Tibial artery (tissue), 4 donors: ENCODE data around the gene C3.
A peak's percentile ranks its signal among the peaks of the same experiment; 100 is the strongest.

Source experiments
- DNase-seq, 2 donors: peaks; one replicate each; pipeline ENCODE4 v3.0.0-alpha.2; 2019
- H3K27ac ChIP-seq, 2 donors: fragments of 200-600 bp; sonication (generic) in 1 of 2; 1 replicate in 1 of 2; 2 replicates in 1 of 2; pipeline ENCODE4 v1.5.1; 2018 to 2019; ENCODE audit warnings: mild to moderate bottlenecking in 1 of 2
- H3K27me3 ChIP-seq, 2 donors: fragments of 200-600 bp; sonication (generic) in 1 of 2; one replicate each; pipeline versions ENCODE4 v1.5.1 to v1.6.0; 2016 to 2019
- H3K36me3 ChIP-seq, 3 donors: fragments of 200-600 bp; sonication (generic) in 2 of 3; one replicate each; pipeline ENCODE4 v1.5.1; 2016 to 2019; ENCODE audit warnings: mild to moderate bottlenecking in 2 of 3
- H3K4me1 ChIP-seq, 4 donors: fragments of 200-600 bp; sonication (generic) in 2 of 4; 1 replicate in 3 of 4; 2 replicates in 1 of 4; pipeline ENCODE4 v1.5.1; 2016 to 2019
- H3K4me3 ChIP-seq, 2 donors: fragments of 200-600 bp; sonication (generic) in 1 of 2; 1 replicate in 1 of 2; 2 replicates in 1 of 2; pipeline ENCODE4 v1.5.1; 2018 to 2019; ENCODE audit warnings: mild to moderate bottlenecking in 2 of 2
- H3K9me3 ChIP-seq, 3 donors: fragments of 200-600 bp; sonication (generic) in 1 of 3; one replicate each; pipeline ENCODE4 v1.5.1; 2016 to 2019
- CTCF ChIP-seq, 2 experiments: fragments of 200-600 bp in 1 of 2; fragments of 450-650 bp in 1 of 2; IDR thresholded peaks; one replicate each; pipeline ENCODE4 v1.5.1; 2017 to 2019; ENCODE audit warnings: antibody characterized with exemption in 2 of 2, mild to moderate bottlenecking in 1 of 2, moderate library complexity in 1 of 2
- intact Hi-C: fragments of 100-400 bp; cut with DNase I; formaldehyde crosslinking; loops from one replicate; pipeline ENCODE4 v1.15.0; 2023; ENCODE audit warnings: low total_unique reads

C3 gene

GRCh38 chr19:6720369-6721137, at the start of gene C3:
C3 (minus strand) TSS chr19:6720650; CDS start chr19:6720589, 61 bp downstream.
- Histone ChIP-seq H3K27ac (no peak within 1 kb of the TSS), H3K36me3 (no peaks in the 10 kb centered on the region), H3K4me3 (peak within 1 kb of the TSS in 1 of 2 donors; percentile 20), H3K9me3 (no peaks in the 10 kb centered on the region), H3K4me1 (peaks cover 0 to 7% (median 2%) of the 10 kb centered on the region in 4 donors), H3K27me3 (peaks cover 0 to 16% of the 10 kb centered on the region in 2 donors)
- no peak for TF ChIP-seq CTCF (IDR thresholded peaks at IDR 0.05)
- intact Hi-C loops = no loop called here
- DNase-seq = peak; percentile 77 to 84

GRCh38 chr19:6769006-6769619, 48.7 kb upstream of the C3 start:
- intact Hi-C loops = no loop called here
- Histone ChIP-seq H3K4me1 (peaks cover 0 to 23% (median 6%) of the 10 kb centered on the region in 4 donors), H3K36me3 (no peaks in the 10 kb centered on the region), H3K9me3 (no peaks in the 10 kb centered on the region), H3K4me3 (no peak overlapping the region), H3K27ac (no peak overlapping the region), H3K27me3 (peaks cover 4 to 58% of the 10 kb centered on the region in 2 donors)
- peak; percentile 34 to 35 for TF ChIP-seq CTCF (IDR thresholded peaks at IDR 0.05)
- DNase-seq = no peak

GRCh38 chr19:6768236-6768785, 47.9 kb upstream of the C3 start:
- peaks cover 0 to 23% (median 6%) of the 10 kb centered on the region in 4 donors for H3K4me1 ChIP-seq
- H3K27me3 ChIP-seq = peaks cover 4 to 61% of the 10 kb centered on the region in 2 donors
- DNase-seq = no peak
- no peaks in the 10 kb centered on the region for H3K36me3 ChIP-seq
- no peaks in the 10 kb centered on the region for H3K9me3 ChIP-seq
- no peak for TF ChIP-seq CTCF (IDR thresholded peaks at IDR 0.05)
- H3K4me3 ChIP-seq = no peak overlapping the region
- intact Hi-C loops = no loop called here
- no peak overlapping the region for H3K27ac ChIP-seq

GRCh38 chr19:6767357-6768235, 47.1 kb upstream of the C3 start, which contains the start of gene SH2D3A:
SH2D3A (minus strand) TSS chr19:6767435; CDS start chr19:6763748, 3,687 bp downstream.
- Histone ChIP-seq H3K4me1 (peaks cover 0 to 23% (median 6%) of the 10 kb centered on the region in 4 donors), H3K36me3 (no peaks in the 10 kb centered on the region), H3K27me3 (peaks cover 4 to 55% of the 10 kb centered on the region in 2 donors), H3K4me3 (peak within 1 kb of the TSS; percentile 12 to 23), H3K9me3 (no peaks in the 10 kb centered on the region), H3K27ac (no peak within 1 kb of the TSS)
- TF ChIP-seq CTCF (IDR thresholded peaks at IDR 0.05) = no peak
- intact Hi-C loops = no loop called here
- no peak for DNase-seq

- TF ChIP-seq CTCF (IDR thresholded peaks at IDR 0.05) = no peak
- no peak overlapping the region for H3K27ac ChIP-seq
- intact Hi-C loops = no loop called here
- peaks cover 0 to 23% (median 6%) of the 10 kb centered on the region in 4 donors for H3K4me1 ChIP-seq
- peaks cover 4 to 49% of the 10 kb centered on the region in 2 donors for H3K27me3 ChIP-seq
- DNase-seq = no peak
- peak overlapping the region; percentile 12 to 23 for H3K4me3 ChIP-seq
- no peaks in the 10 kb centered on the region for H3K36me3 ChIP-seq
- H3K9me3 ChIP-seq = no peaks in the 10 kb centered on the region
Observed at GRCh38 chr19:6767081-6767356, 46.6 kb upstream of the C3 start.
